Measurements from ENCODE around the gene AFF3. TPM values are rescaled to one million over a fixed set of nuclear protein-coding genes. Genes with fewer than 3 reads are reported as not detected.

The AFF3 gene
- total RNA-seq, 3 donors from 2014 or later (not counting 1 experiment from before 2014, with no cell fraction given) = 4.6 to 9.6 (median 5.6) TPM

- Mint-ChIP-seq H3K27me3 (ENCODE audit: low read depth in 2 of 2) (no peaks in the 10 kb centered on the region), H3K27ac (no peak overlapping the region), H3K4me1 (no peaks in the 10 kb centered on the region), H3K4me3 (no peak overlapping the region), H3K36me3 (no peaks in the 10 kb centered on the region), H3K9me3 (no peaks in the 10 kb centered on the region)
- peaks cover 5% of the 10 kb centered on the region for H3K4me1 ChIP-seq (ENCODE audit: control insufficient read depth, insufficient read depth, low read length)
- H3K27me3 ChIP-seq (ENCODE audit: control insufficient read depth, insufficient read depth, low read length) = no peaks in the 10 kb centered on the region
- H3K4me3 ChIP-seq (ENCODE audit: low read length) = no peak overlapping the region
- WGBS (ENCODE audit: insufficient coverage) = 95% methylated on average over 3 of the region's 3 CpGs
- H3K27ac ChIP-seq (ENCODE audit: low read length) = no peak overlapping the region
- intact Hi-C loops (cut with micrococcal nuclease) = no loop called here
- TF ChIP-seq CTCF (IDR thresholded peaks at IDR 0.05) = no peak
- no peaks in the 10 kb centered on the region for H3K9me3 ChIP-seq (ENCODE audit: control insufficient read depth, insufficient read depth, low read length)
- DNase-seq (no peak), ATAC-seq (no peak)
- H3K36me3 ChIP-seq (ENCODE audit: control insufficient read depth, insufficient read depth, low read length) = no peaks in the 10 kb centered on the region
Observed at GRCh38 chr2:99689145-99689742, 453.1 kb downstream of the AFF3 start.

- no peak overlapping the region for H3K4me3 ChIP-seq (ENCODE audit: low read length)
- H3K27me3 ChIP-seq (ENCODE audit: control insufficient read depth, insufficient read depth, low read length) = no peaks in the 10 kb centered on the region
- no peak overlapping the region for H3K27ac Mint-ChIP-seq
- peaks cover 5% of the 10 kb centered on the region for H3K4me1 ChIP-seq (ENCODE audit: control insufficient read depth, insufficient read depth, low read length)
- no peaks in the 10 kb centered on the region for H3K4me1 Mint-ChIP-seq
- H3K36me3 ChIP-seq (ENCODE audit: control insufficient read depth, insufficient read depth, low read length) = no peaks in the 10 kb centered on the region
- H3K27ac ChIP-seq (ENCODE audit: low read length) = no peak overlapping the region
- no peak overlapping the region for H3K4me3 Mint-ChIP-seq
- ATAC-seq = no peak
- intact Hi-C loops (cut with micrococcal nuclease) = no loop called here
- TF ChIP-seq CTCF (IDR thresholded peaks at IDR 0.05) = no peak
- no peaks in the 10 kb centered on the region for H3K9me3 ChIP-seq (ENCODE audit: control insufficient read depth, insufficient read depth, low read length)
- DNase-seq = no peak
- WGBS (ENCODE audit: insufficient coverage) = 87% methylated on average over 6 of the region's 6 CpGs
- no peaks in the 10 kb centered on the region for H3K36me3 Mint-ChIP-seq
- H3K27me3 Mint-ChIP-seq (ENCODE audit: low read depth in 2 of 2) = no peaks in the 10 kb centered on the region
- no peaks in the 10 kb centered on the region for H3K9me3 Mint-ChIP-seq
Observed at GRCh38 chr2:99688699-99689098, 453.7 kb downstream of the AFF3 start.

- DNase-seq (no peak), ATAC-seq (no peak)
- 90% methylated on average over 5 of the region's 6 CpGs for WGBS (ENCODE audit: insufficient coverage)
- Mint-ChIP-seq H3K4me3 (no peak overlapping the region), H3K9me3 (no peaks in the 10 kb centered on the region), H3K36me3 (no peaks in the 10 kb centered on the region), H3K4me1 (no peaks in the 10 kb centered on the region), H3K27me3 (ENCODE audit: low read depth in 2 of 2) (no peaks in the 10 kb centered on the region), H3K27ac (no peak overlapping the region)
- TF ChIP-seq CTCF (IDR thresholded peaks at IDR 0.05) = no peak
- intact Hi-C loops (cut with micrococcal nuclease) = no loop called here
- no peaks in the 10 kb centered on the region for H3K9me3 ChIP-seq (ENCODE audit: control insufficient read depth, insufficient read depth, low read length)
- H3K27ac ChIP-seq (ENCODE audit: low read length) = no peak overlapping the region
- H3K27me3 ChIP-seq (ENCODE audit: control insufficient read depth, insufficient read depth, low read length) = no peaks in the 10 kb centered on the region
- no peak overlapping the region for H3K4me3 ChIP-seq (ENCODE audit: low read length)
- H3K36me3 ChIP-seq (ENCODE audit: control insufficient read depth, insufficient read depth, low read length) = no peaks in the 10 kb centered on the region
- H3K4me1 ChIP-seq (ENCODE audit: control insufficient read depth, insufficient read depth, low read length) = no peaks in the 10 kb centered on the region
Observed at GRCh38 chr2:99682275-99683060, 459.9 kb downstream of the AFF3 start.

Measured in natural killer cell (primary cell).